ENCODE data around the gene ERICH2. TPM values are rescaled to one million over a fixed set of nuclear protein-coding genes. Genes with fewer than 3 reads are reported as not detected.
A peak's percentile ranks its signal among the peaks of the same experiment; 100 is the strongest.

ERICH2 gene
- polyA plus RNA-seq, 3 donors: not detected

DNA sequence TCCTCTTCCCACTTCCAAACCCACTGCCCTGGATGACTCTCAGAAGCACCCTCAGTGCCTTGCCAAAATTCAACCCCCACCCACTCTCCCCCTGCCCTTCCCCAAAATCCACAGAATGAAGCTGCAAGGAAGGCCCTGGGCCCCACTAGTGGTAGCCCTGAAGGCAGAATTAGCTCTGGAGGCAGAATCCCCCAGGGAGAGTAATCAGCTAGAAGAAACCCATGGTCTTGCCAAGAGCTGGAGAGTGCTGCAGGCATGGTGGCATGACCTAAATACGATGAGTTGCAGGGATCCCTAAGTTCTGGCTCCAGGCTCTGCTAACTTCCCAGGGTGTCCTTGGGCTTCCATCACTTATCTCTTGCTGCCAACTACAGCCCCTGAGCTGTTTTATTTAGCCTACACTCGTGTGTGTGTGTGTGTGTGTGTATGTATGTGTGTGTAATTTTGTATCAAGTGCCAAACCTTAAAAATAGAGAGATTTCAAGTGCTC is 54.4 kb downstream of the ERICH2 start:
- Histone ChIP-seq H4K20me1 (ENCODE audit: insufficient read depth, low read length) (no peaks in the 10 kb centered on the region), H3K27ac (ENCODE audit: low read depth in 1 of 2, low read length in 2 of 2) (no peak overlapping the region), H3K4me3 (replicated peaks in 1 of 3; ENCODE audit: low read depth in 2 of 3, low read length in 3 of 3) (no peak overlapping the region), H3K9ac (ENCODE audit: insufficient read depth, low read length, poor library complexity, severe bottlenecking) (no peak overlapping the region), H3K36me3 (replicated peaks in 1 of 2; ENCODE audit: control insufficient read depth in 1 of 2, insufficient read depth in 2 of 2, low read length in 2 of 2) (no peaks in the 10 kb centered on the region), H3K79me2 (ENCODE audit: insufficient read depth, low read length) (no peaks in the 10 kb centered on the region), H3K27me3 (ENCODE audit: control insufficient read depth in 2 of 2, insufficient read depth in 2 of 2, low read length in 2 of 2) (peaks cover 52 to 77% of the 10 kb centered on the region in 2 donors), H3K4me1 (ENCODE audit: control insufficient read depth in 1 of 2, insufficient read depth in 2 of 2, low read length in 2 of 2) (peaks cover 27 to 36% of the 10 kb centered on the region in 2 donors), H3K9me3 (replicated peaks in 1 of 2; ENCODE audit: control insufficient read depth in 1 of 2, insufficient read depth in 1 of 2, low read length in 2 of 2) (peaks cover 2 to 34% of the 10 kb centered on the region in 2 donors), H3K4me2 (replicated peaks; ENCODE audit: extremely low read depth, low read length, poor library complexity, severe bottlenecking) (no peak overlapping the region), H2AFZ (ENCODE audit: insufficient read depth, low read depth, low read length, poor library complexity, severe bottlenecking) (no peak overlapping the region)
- intact Hi-C loops (cut with micrococcal nuclease): no loop called here
- DNase-seq: no peak
- peak overlapping the region in 1 of 2 donors; percentile 81 for H3K4me3 Mint-ChIP-seq
- H3K27ac Mint-ChIP-seq: no peak overlapping the region
- WGBS (ENCODE audit: insufficient coverage): 100% methylated on average over 1 of the region's 2 CpGs
- peaks cover 0 to 10% of the 10 kb centered on the region in 2 donors for H3K36me3 Mint-ChIP-seq
- TF ChIP-seq, protein P1, sequence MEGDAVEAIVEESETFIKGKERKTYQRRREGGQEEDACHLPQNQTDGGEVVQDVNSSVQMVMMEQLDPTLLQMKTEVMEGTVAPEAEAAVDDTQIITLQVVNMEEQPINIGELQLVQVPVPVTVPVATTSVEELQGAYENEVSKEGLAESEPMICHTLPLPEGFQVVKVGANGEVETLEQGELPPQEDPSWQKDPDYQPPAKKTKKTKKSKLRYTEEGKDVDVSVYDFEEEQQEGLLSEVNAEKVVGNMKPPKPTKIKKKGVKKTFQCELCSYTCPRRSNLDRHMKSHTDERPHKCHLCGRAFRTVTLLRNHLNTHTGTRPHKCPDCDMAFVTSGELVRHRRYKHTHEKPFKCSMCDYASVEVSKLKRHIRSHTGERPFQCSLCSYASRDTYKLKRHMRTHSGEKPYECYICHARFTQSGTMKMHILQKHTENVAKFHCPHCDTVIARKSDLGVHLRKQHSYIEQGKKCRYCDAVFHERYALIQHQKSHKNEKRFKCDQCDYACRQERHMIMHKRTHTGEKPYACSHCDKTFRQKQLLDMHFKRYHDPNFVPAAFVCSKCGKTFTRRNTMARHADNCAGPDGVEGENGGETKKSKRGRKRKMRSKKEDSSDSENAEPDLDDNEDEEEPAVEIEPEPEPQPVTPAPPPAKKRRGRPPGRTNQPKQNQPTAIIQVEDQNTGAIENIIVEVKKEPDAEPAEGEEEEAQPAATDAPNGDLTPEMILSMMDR (IDR thresholded peaks at IDR 0.05): no peak
- H3K4me1 Mint-ChIP-seq: peaks cover 34% of the 10 kb centered on the region
- H3K27me3 Mint-ChIP-seq (ENCODE audit: low read depth in 3 of 3): peaks cover 82 to 94% (median 87%) of the 10 kb centered on the region in 3 donors
- peaks cover 0 to 18% (median 9%) of the 10 kb centered on the region in 7 donors for H3K9me3 Mint-ChIP-seq

DNA sequence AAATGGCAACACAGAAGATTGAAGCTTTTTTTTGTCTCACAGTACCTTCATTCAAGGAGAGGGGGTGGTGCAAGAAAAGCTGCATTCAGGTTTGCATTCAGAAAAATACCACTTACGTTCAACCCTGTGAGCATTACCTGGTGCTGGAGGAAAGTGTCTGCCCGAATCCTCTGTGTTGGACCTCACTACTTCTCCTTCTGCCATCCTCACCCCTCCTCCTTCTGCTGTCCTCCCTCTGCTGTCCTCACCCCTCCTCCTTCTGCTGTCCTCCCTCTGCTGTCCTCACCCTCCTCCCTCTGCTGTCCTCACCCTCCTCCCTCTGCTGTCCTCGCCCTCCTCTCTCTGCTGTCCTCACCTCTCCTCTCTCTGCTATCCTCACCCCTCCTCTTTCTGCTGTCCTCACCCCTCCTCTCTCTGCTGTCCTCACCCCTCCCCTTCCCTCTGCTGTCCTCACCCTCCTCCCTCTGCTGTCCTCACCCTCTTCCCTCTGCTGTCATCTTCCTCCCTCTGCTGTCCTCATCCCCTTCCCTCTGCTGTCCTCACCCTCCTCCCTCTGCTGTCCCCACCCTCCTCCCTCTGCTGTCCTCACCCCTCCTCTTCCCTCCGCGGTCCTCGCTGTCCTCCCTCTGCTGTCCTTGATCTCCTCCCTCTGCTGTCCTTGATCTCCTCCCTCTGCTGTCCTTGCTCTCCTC is 57.8 kb downstream of the ERICH2 start:
- Mint-ChIP-seq H3K36me3 (peaks cover 0 to 1% of the 10 kb centered on the region in 2 donors), H3K4me3 (no peak overlapping the region), H3K9me3 (peaks cover 0 to 12% (median 3%) of the 10 kb centered on the region in 7 donors), H3K4me1 (peaks cover 8% of the 10 kb centered on the region), H3K27ac (no peak overlapping the region), H3K27me3 (ENCODE audit: low read depth in 3 of 3) (peaks cover 52 to 68% (median 67%) of the 10 kb centered on the region in 3 donors)
- no peak overlapping the region for H3K27ac ChIP-seq (ENCODE audit: low read depth in 1 of 2, low read length in 2 of 2)
- 81% methylated on average over 4 of the region's 6 CpGs for WGBS (ENCODE audit: insufficient coverage)
- peaks cover 6 to 10% of the 10 kb centered on the region in 2 donors for H3K4me1 ChIP-seq (ENCODE audit: control insufficient read depth in 1 of 2, insufficient read depth in 2 of 2, low read length in 2 of 2)
- no peak overlapping the region for H3K4me3 ChIP-seq (replicated peaks in 1 of 3; ENCODE audit: low read depth in 2 of 3, low read length in 3 of 3)
- no peak overlapping the region for H2AFZ ChIP-seq (ENCODE audit: insufficient read depth, low read depth, low read length, poor library complexity, severe bottlenecking)
- no peaks in the 10 kb centered on the region for H4K20me1 ChIP-seq (ENCODE audit: insufficient read depth, low read length)
- no peaks in the 10 kb centered on the region for H3K79me2 ChIP-seq (ENCODE audit: insufficient read depth, low read length)
- H3K4me2 ChIP-seq (replicated peaks; ENCODE audit: extremely low read depth, low read length, poor library complexity, severe bottlenecking): no peak overlapping the region
- peaks cover 21 to 45% of the 10 kb centered on the region in 2 donors for H3K27me3 ChIP-seq (ENCODE audit: control insufficient read depth in 2 of 2, insufficient read depth in 2 of 2, low read length in 2 of 2)
- peaks cover 2 to 10% of the 10 kb centered on the region in 2 donors for H3K9me3 ChIP-seq (replicated peaks in 1 of 2; ENCODE audit: control insufficient read depth in 1 of 2, insufficient read depth in 1 of 2, low read length in 2 of 2)
- no peak for DNase-seq
- H3K36me3 ChIP-seq (replicated peaks in 1 of 2; ENCODE audit: control insufficient read depth in 1 of 2, insufficient read depth in 2 of 2, low read length in 2 of 2): no peaks in the 10 kb centered on the region
- intact Hi-C loops (cut with micrococcal nuclease): no loop called here
- TF ChIP-seq, protein P1 (IDR thresholded peaks at IDR 0.05): no peak
- no peak overlapping the region for H3K9ac ChIP-seq (ENCODE audit: insufficient read depth, low read length, poor library complexity, severe bottlenecking)

All from CD14-positive monocyte (primary cell).